ENCODE data around the gene ZDHHC18. TPM values are rescaled to one million over a fixed set of nuclear protein-coding genes. Genes with fewer than 3 reads are reported as not detected.

ZDHHC18 gene
- total and polyA plus RNA-seq, 2 of the 8 experiments (the other 6 are each of a cell fraction or from before 2014, with no cell fraction given), result 29.7 to 49.8 TPM

DNA sequence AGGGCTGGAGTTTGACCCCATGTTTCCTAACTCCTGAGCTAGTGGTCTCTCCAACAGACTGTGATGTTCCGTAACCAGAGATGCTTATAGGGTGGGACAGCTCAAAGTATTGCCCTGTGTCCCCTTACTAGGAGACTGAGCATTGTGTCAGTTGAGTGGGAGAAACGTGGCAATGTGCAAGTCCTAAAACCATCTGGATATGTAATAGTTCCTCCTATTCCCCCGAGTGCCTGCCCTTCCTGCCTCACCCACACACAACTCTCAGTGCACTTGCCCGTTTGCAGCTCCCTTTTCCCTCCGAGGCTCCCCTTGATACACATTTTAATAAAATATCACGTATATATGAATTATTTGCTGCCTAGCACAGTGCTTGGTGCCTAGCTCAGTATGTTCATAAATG lies 35.3 kb upstream of the ZDHHC18 start:
- H3K56ac ChIP-seq (replicated peaks; ENCODE audit: insufficient read length, low read depth, low read length), result no peak overlapping the region
- WGBS, 2 experiments (ENCODE audit: extremely low coverage in 1 of 2, insufficient coverage in 1 of 2, insufficient read length in 1 of 2, insufficient replicate concordance in 2 of 2, low coverage in 1 of 2, low lambda C conversion rate in 2 of 2, missing lambda C conversion rate in 1 of 2), result 87% methylated on average over 6 of the region's 6 CpGs; no CpG with 5 or more reads in 1 of the 2 experiments
- CTCF ChIA-PET (ENCODE audit: partially characterized antibody), result interaction anchor here (0.7 to 6.9 kb wide), 14 partner anchors 9 to 189 kb away, joined by 3 to 121 read pairs (median 14); no protein-coding TSS in a partner anchor
- no peak for TF ChIP-seq USF2 (IDR thresholded peaks at IDR 0.05; ENCODE audit: low read length)
- TF ChIP-seq RFX5 (IDR thresholded peaks at IDR 0.05; ENCODE audit: borderline replicate concordance, low read depth, low read length), result no peak
- TF ChIP-seq CREB1 (IDR thresholded peaks at IDR 0.05), result no peak
- TF ChIP-seq, protein P1, sequence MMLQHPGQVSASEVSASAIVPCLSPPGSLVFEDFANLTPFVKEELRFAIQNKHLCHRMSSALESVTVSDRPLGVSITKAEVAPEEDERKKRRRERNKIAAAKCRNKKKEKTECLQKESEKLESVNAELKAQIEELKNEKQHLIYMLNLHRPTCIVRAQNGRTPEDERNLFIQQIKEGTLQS (IDR thresholded peaks at IDR 0.05; ENCODE audit: insufficient read depth, low read depth, low read length), result no peak
- TF ChIP-seq HDAC6 (IDR thresholded peaks at IDR 0.05; ENCODE audit: low read depth, low read length), result no peak
- TF ChIP-seq EP300 (IDR thresholded peaks at IDR 0.05; ENCODE audit: borderline replicate concordance in 1 of 2, low read depth in 2 of 2, low read length in 2 of 2), result no peak
- no peak for TF ChIP-seq SIRT6 (IDR thresholded peaks at IDR 0.05; ENCODE audit: low read length)
- no peak for TF ChIP-seq CBX8 (IDR thresholded peaks at IDR 0.05; ENCODE audit: borderline replicate concordance, low read depth, low read length)
- no peak for TF ChIP-seq CHD1 (IDR thresholded peaks at IDR 0.05; ENCODE audit: low read depth, low read length)
- no peak for TF ChIP-seq FOSL1 (IDR thresholded peaks at IDR 0.05; ENCODE audit: insufficient read depth, low read depth, low read length)
- no peak for TF ChIP-seq SUZ12 (IDR thresholded peaks at IDR 0.05; ENCODE audit: low read length)
- TF ChIP-seq CBX5 (IDR thresholded peaks at IDR 0.05; ENCODE audit: low read depth, low read length), result no peak
- TF ChIP-seq POU5F1 (IDR thresholded peaks at IDR 0.05; ENCODE audit: low read depth, low read length), result no peak

More for the DNA sequence above, 35.3 kb upstream of the ZDHHC18 start:
- Histone ChIP-seq H2BK5ac (ENCODE audit: low read depth, low read length) (no peak overlapping the region), H3K79me2 (ENCODE audit: control insufficient read depth in 1 of 2, insufficient read depth in 2 of 2, low read length in 2 of 2) (no peaks in the 10 kb centered on the region), H4K91ac (replicated peaks; ENCODE audit: insufficient read length, low read length) (no peak overlapping the region), H2BK15ac (ENCODE audit: low read length) (no peak overlapping the region), H4K20me1 (replicated peaks in 1 of 2; ENCODE audit: control insufficient read depth in 1 of 2, insufficient read depth in 2 of 2, low read length in 2 of 2) (peaks cover 0 to 2% of the 10 kb centered on the region in 2 experiments), H3K9me3 (ENCODE audit: insufficient read depth in 2 of 2, low read depth in 1 of 2, low read length in 1 of 2) (no peaks in the 10 kb centered on the region), H4K5ac (ENCODE audit: insufficient read length, low read depth, low read length) (no peak overlapping the region), H2BK120ac (replicated peaks; ENCODE audit: low read depth, low read length) (no peak overlapping the region), H3K4me3 (ENCODE audit: extremely low read depth in 1 of 4, insufficient read depth in 2 of 4, low read depth in 3 of 4, low read length in 4 of 4) (no peak overlapping the region), H3K27ac (ENCODE audit: low read depth, low read length) (no peak overlapping the region), H3K79me1 (ENCODE audit: low read depth, low read length) (no peaks in the 10 kb centered on the region), H3K23ac (ENCODE audit: insufficient read length) (no peak overlapping the region), H3K23me2 (ENCODE audit: low read depth, low read length) (peaks cover 14% of the 10 kb centered on the region), H3K4me1 (replicated peaks in 1 of 4; ENCODE audit: control insufficient read depth in 3 of 4, insufficient read depth in 4 of 4, low read length in 3 of 4) (peaks cover 3 to 14% (median 10%) of the 10 kb centered on the region in 4 experiments; a peak in 6 of 7 replicates), H3K4ac (replicated peaks; ENCODE audit: insufficient read length, low read depth, low read length) (no peak overlapping the region), H3K14ac (ENCODE audit: insufficient read length) (no peak overlapping the region), H2BK20ac (ENCODE audit: low read length) (no peak overlapping the region), H3K27me3 (replicated peaks in 1 of 4; ENCODE audit: control insufficient read depth in 3 of 4, extremely low read depth in 1 of 4, insufficient read depth in 3 of 4, low read length in 3 of 4) (no peaks in the 10 kb centered on the region), H3K36me3 (ENCODE audit: control insufficient read depth in 2 of 4, insufficient read depth in 4 of 4, low read length in 3 of 4) (peaks cover 0 to 8% (median 6%) of the 10 kb centered on the region in 4 experiments; a peak in 6 of 8 replicates), H2AFZ (ENCODE audit: low read length) (no peak overlapping the region), H2BK12ac (ENCODE audit: low read depth, low read length) (no peak overlapping the region), H4K8ac (ENCODE audit: extremely low read depth, insufficient read depth, low read length) (no peak overlapping the region), H3K4me2 (ENCODE audit: insufficient read depth in 1 of 2, low read depth in 2 of 2, low read length in 2 of 2) (no peak overlapping the region), H2AK5ac (ENCODE audit: low read depth, low read length) (no peak overlapping the region), H3K18ac (ENCODE audit: extremely low read depth, low read length) (no peak overlapping the region), H3K9ac (replicated peaks in 1 of 4; ENCODE audit: extremely low read depth in 1 of 4, low read depth in 3 of 4, low read length in 3 of 4) (no peak overlapping the region)
- FAIRE-seq (no peak), DNase-seq (ENCODE audit: low read depth in 1 of 2, low spot score in 2 of 2) (no peak)
- POLR2A ChIA-PET (ENCODE audit: partially characterized antibody), result interaction anchor here (1.0 kb wide), 1 partner anchor 9 kb away, joined by 3 read pairs; no protein-coding TSS in a partner anchor

Measured in H1 (cell line).